LNCAP (cell line): ENCODE results near the gene KRTAP1-5.

ENCODE experiments used
- TF ChIP-seq, protein P1 (sequence below): fragments of 450-650 bp; IDR thresholded peaks from 2 replicates; pipeline ENCODE4 v1.5.1; 2017; ENCODE audit warnings: mild to moderate bottlenecking

Gene KRTAP1-5, protein sequence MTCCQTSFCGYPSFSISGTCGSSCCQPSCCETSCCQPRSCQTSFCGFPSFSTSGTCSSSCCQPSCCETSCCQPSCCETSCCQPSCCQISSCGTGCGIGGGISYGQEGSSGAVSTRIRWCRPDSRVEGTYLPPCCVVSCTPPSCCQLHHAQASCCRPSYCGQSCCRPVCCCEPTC

GRCh38 chr17:41026715-41027471 lies at the start of gene KRTAP1-5:
Gene KRTAP1-5 (minus strand): TSS chr17:41027208. CDS start chr17:41027155, 53 bp downstream.
- TF ChIP-seq, protein P1, sequence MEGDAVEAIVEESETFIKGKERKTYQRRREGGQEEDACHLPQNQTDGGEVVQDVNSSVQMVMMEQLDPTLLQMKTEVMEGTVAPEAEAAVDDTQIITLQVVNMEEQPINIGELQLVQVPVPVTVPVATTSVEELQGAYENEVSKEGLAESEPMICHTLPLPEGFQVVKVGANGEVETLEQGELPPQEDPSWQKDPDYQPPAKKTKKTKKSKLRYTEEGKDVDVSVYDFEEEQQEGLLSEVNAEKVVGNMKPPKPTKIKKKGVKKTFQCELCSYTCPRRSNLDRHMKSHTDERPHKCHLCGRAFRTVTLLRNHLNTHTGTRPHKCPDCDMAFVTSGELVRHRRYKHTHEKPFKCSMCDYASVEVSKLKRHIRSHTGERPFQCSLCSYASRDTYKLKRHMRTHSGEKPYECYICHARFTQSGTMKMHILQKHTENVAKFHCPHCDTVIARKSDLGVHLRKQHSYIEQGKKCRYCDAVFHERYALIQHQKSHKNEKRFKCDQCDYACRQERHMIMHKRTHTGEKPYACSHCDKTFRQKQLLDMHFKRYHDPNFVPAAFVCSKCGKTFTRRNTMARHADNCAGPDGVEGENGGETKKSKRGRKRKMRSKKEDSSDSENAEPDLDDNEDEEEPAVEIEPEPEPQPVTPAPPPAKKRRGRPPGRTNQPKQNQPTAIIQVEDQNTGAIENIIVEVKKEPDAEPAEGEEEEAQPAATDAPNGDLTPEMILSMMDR: no peak

DNA sequence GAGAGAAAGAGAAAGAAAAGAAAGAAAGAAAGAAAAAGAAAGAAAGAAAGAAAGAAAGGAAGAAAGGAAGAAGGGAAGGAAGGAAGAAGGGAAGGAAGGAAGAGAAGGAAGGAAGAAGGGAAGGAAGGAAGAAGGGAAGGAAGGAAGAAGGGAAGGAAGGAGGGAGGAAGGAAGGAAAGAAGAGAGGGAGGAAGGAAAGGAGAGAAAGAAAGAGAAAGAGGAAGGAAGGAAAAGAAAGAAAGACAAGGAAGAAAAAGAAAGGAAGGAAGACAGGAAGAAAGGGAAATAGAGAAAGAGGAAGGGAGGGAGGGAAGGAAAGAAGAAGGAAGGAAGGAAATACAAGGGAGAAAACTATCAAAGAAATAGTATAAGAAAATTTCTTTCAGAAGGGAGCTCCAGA lies 49.8 kb upstream of the KRTAP1-5 start:
- TF ChIP-seq, protein P1: no peak

DNA sequence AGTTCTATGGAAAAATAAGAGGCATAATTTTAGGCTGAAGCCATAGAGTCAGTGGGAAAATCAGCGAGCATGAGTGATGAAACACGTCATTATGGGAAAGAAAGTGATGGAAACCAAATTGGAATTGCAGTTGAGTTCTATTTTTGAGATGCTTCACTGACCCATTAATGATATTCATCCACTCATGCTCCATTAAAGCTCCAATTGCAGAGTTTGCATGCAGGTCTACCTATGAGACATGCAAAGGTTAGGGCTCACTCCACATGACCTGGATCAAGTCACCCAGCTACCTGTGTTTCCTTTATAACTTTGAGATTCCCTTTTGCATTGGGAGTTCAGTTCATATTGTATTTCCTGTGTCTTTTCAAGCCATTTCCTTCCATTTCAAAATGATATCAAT lies 46.7 kb upstream of the KRTAP1-5 start:
- TF ChIP-seq, protein P1: no peak

GRCh38 chr17:41071606-41072360 lies 44.8 kb upstream of the KRTAP1-5 start:
- TF ChIP-seq, protein P1: no peak

DNA sequence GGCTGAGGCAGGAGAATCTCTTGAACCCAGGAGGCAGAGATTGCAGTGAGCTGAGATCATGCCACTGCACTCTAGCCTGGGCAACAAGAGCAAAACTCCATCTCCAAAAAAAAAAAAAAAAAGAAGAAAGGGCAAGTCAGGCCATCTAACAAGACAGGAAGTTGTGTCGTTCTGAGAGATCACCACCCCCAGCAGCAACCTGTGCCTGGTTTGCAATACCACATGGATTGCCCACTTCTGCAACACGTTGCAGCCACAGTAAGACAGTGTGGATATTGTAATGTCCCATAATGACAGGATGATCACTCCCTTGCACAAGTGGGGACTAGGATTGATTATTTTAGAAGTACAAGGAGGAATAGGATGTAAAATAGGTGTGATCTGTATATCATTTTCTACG lies 42.0 kb upstream of the KRTAP1-5 start:
- TF ChIP-seq, protein P1: no peak

- TF ChIP-seq, protein P1: no peak
These were observed 40.3 kb upstream of the KRTAP1-5 start for GRCh38 chr17:41067281-41067680.

DNA sequence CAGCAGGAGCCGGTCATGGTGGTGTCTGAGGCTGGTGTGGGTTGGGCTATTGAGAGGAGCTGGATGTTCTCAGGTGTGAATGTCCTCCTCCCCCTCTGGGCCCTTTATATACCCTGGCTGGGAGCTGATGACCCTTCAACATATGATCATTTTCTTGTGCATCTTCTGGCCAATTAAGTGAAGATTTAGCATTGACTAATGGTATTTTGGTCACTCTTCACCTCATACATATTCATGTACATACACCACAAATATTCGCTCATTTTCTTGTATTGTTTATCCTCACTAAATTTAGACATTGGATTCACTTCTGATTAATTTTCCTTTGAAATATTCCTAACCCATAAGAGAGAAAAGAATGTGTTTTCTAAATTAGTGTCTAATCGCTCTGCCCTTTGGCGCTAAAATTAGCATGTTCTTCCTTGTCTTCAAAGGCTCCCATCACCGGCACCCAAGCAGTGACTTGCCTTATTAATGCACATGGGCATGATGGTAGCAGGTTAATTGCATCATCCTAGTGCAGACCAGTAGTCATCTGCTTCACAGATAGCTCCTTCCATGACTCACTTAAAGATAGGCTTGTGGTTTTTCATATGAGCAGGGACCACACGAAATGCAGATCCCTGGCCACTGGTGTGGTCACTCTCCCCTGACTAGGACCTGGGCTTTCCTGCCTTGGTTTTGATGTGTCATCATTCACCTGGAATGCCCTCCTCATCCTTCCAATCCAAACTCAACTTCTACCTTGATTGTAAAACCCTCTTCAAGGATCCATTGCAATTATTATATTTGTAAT lies 39.0 kb upstream of the KRTAP1-5 start, which contains the start of gene KRTAP2-4:
Gene KRTAP2-4, minus strand, starts transcription at position 51 of the 796 bp plus-strand sequence. Its CDS starts 34 bp downstream, at position 17.
- TF ChIP-seq, protein P1: no peak
